Liver (tissue), 9 donors: ENCODE measurements around the gene SLC6A8. TPM values are rescaled to one million over a fixed set of nuclear protein-coding genes. Genes with fewer than 3 reads are reported as not detected.
"Not testable (repeated sequence)": the region's sequence is repeated elsewhere in the genome, so short reads cannot be mapped to it uniquely, and the experiment has no call there.

Experiments used
- DNase-seq: peaks from one replicate; pipeline ENCODE4 v3.0.0-alpha.2; 2017; ENCODE audit warnings: low spot score
- H3K27ac ChIP-seq, 2 donors: one replicate each; pipeline ENCODE4 v1.7.0; 2013; ENCODE audit warnings: inconsistent platforms in 2 of 2, low read length in 2 of 2, control low read depth in 1 of 2, low read depth in 1 of 2, mild to moderate bottlenecking in 1 of 2
- H3K27me3 ChIP-seq, 4 donors: one replicate each; pipeline versions ENCODE4 v1.6.1 to v1.7.0; 2013; ENCODE audit warnings: low read length in 3 of 4, inconsistent platforms in 1 of 4, mild to moderate bottlenecking in 1 of 4, moderate library complexity in 1 of 4; ENCODE audit not compliant: control insufficient read depth in 4 of 4, insufficient read depth in 4 of 4
- H3K36me3 ChIP-seq, 4 donors: one replicate each; pipeline versions ENCODE4 v1.6.1 to v1.7.0; 2013; ENCODE audit warnings: low read length in 3 of 4, mild to moderate bottlenecking in 3 of 4, low read depth in 1 of 4, moderate library complexity in 1 of 4; ENCODE audit not compliant: control insufficient read depth in 4 of 4, insufficient read depth in 3 of 4
- H3K4me1 ChIP-seq, 4 donors: one replicate each; pipeline versions ENCODE4 v1.6.1 to v1.7.0; 2013; ENCODE audit warnings: low read length in 3 of 4, mild to moderate bottlenecking in 3 of 4, moderate library complexity in 1 of 4; ENCODE audit not compliant: control insufficient read depth in 4 of 4, insufficient read depth in 4 of 4
- H3K4me3 ChIP-seq, 3 donors: one replicate each; pipeline versions ENCODE4 v1.6.1 to v1.7.0; 2013; ENCODE audit warnings: low read length in 3 of 3, control low read depth in 1 of 3, low read depth in 1 of 3, mild to moderate bottlenecking in 1 of 3
- H3K9ac ChIP-seq, 2 donors: one replicate each; pipeline ENCODE4 v1.7.0; 2013; ENCODE audit warnings: low read length in 2 of 2, mild to moderate bottlenecking in 2 of 2, moderate library complexity in 2 of 2, control low read depth in 1 of 2, low read depth in 1 of 2
- H3K9me3 ChIP-seq, 4 donors: one replicate each; pipeline versions ENCODE4 v1.6.1 to v1.7.0; 2013; ENCODE audit warnings: low read length in 3 of 4; ENCODE audit not compliant: control insufficient read depth in 4 of 4
- ATF3 ChIP-seq: IDR thresholded peaks from 2 replicates; pipeline ENCODE4 v1.6.1; 2016; ENCODE audit warnings: antibody characterized with exemption
- CTCF ChIP-seq: fragments of 150-350 bp; IDR thresholded peaks from 2 replicates; pipeline ENCODE4 v1.5.1; 2017; ENCODE audit warnings: improper control_type of control experiment, low read depth, low read length; ENCODE audit not compliant: missing input control
- FOXA2 ChIP-seq: IDR thresholded peaks from 2 replicates; pipeline ENCODE4 v1.6.1; 2016; ENCODE audit warnings: antibody characterized with exemption
- HNF4A ChIP-seq, 2 donors: conservative IDR thresholded peaks; 2 replicates each; pipeline ENCODE4 v1.6.1; 2016; ENCODE audit warnings: antibody characterized with exemption in 2 of 2, mild to moderate bottlenecking in 2 of 2
- JUND ChIP-seq, 2 donors: IDR thresholded peaks; 2 replicates each; pipeline ENCODE4 v1.6.1; 2016; ENCODE audit warnings: antibody characterized with exemption in 2 of 2
- NR2F2 ChIP-seq: IDR thresholded peaks from 2 replicates; pipeline ENCODE4 v1.6.1; 2016; ENCODE audit warnings: antibody characterized with exemption
- RAD21 ChIP-seq, 2 donors: IDR thresholded peaks; 2 replicates each; pipeline ENCODE4 v1.6.1; 2016; ENCODE audit warnings: antibody characterized with exemption in 2 of 2, mild to moderate bottlenecking in 2 of 2
- RXRA ChIP-seq, 2 donors: IDR thresholded peaks; 2 replicates each; pipeline ENCODE4 v1.6.1; 2017 to 2018; ENCODE audit warnings: antibody characterized with exemption in 2 of 2, mild to moderate bottlenecking in 1 of 2
- SP1 ChIP-seq: IDR thresholded peaks from 2 replicates; pipeline ENCODE4 v1.6.1; 2018; ENCODE audit warnings: antibody characterized with exemption, mild to moderate bottlenecking
- TAF1 ChIP-seq: conservative IDR thresholded peaks from 2 replicates; pipeline ENCODE4 v1.6.1; 2016; ENCODE audit warnings: antibody characterized with exemption, mild to moderate bottlenecking
- YY1 ChIP-seq: IDR thresholded peaks from 2 replicates; pipeline ENCODE4 v1.6.1; 2016; ENCODE audit warnings: antibody characterized with exemption, mild to moderate bottlenecking
- WGBS: extraction: QIAGEN DNeasy Blood & Tissue Kit; methylation state at CpG from one replicate; pipeline ENCODE4 v1.1.7; 2013; 5-methylcytosine and 5-hydroxymethylcytosine counted together
- polyA plus RNA-seq, 2 donors: library from polyadenylated mRNA; stranded (reverse) in 1 of 2; unstranded in 1 of 2; fragments of 200-250 nt in 1 of 2; fragments of >200 nt in 1 of 2; fragmentation: Nextera tagmentation in 1 of 2; extraction: Ambion mirVana in 1 of 2; gene quantifications; one replicate each; pipeline versions ENCODE4 v1.2.1 to v1.2.3, GENCODE V29; 2013 to 2015
- total RNA-seq, 2 donors: library from RNA; depleted of rRNA; stranded (reverse); fragments of >200 nt; gene quantifications; one replicate each; pipeline ENCODE4 v1.2.3, GENCODE V29; 2014
- TF ChIP-seq, protein P1 (sequence below): IDR thresholded peaks from 2 replicates; pipeline ENCODE4 v1.6.1; 2016; ENCODE audit warnings: antibody characterized with exemption, mild to moderate bottlenecking
- TF ChIP-seq, protein P2 (sequence below): IDR thresholded peaks from 2 replicates; pipeline ENCODE4 v1.6.1; 2016; ENCODE audit warnings: antibody characterized with exemption
- TF ChIP-seq, protein P3 (sequence below): IDR thresholded peaks from 2 replicates; pipeline ENCODE4 v1.6.1; 2016; ENCODE audit warnings: antibody characterized with exemption
- donor health status: healthy.
- donor health status: healthy.
- donor health status: healthy.
- donor health status: healthy.
- donor health status: healthy.

SLC6A8 gene
- total and polyA plus RNA-seq, 4 donors = 0.25 to 44.4 (median 1.4) TPM

GRCh38 chrX:153743468-153744209 is 55.9 kb downstream of the SLC6A8 start:
- not testable (repeated sequence) for H3K4me3 ChIP-seq, H3K36me3 ChIP-seq, H3K27me3 ChIP-seq, DNase-seq, H3K9ac ChIP-seq, H3K9me3 ChIP-seq, H3K4me1 ChIP-seq, H3K27ac ChIP-seq
- WGBS = 75% methylated on average over 33 of the region's 35 CpGs

DNA sequence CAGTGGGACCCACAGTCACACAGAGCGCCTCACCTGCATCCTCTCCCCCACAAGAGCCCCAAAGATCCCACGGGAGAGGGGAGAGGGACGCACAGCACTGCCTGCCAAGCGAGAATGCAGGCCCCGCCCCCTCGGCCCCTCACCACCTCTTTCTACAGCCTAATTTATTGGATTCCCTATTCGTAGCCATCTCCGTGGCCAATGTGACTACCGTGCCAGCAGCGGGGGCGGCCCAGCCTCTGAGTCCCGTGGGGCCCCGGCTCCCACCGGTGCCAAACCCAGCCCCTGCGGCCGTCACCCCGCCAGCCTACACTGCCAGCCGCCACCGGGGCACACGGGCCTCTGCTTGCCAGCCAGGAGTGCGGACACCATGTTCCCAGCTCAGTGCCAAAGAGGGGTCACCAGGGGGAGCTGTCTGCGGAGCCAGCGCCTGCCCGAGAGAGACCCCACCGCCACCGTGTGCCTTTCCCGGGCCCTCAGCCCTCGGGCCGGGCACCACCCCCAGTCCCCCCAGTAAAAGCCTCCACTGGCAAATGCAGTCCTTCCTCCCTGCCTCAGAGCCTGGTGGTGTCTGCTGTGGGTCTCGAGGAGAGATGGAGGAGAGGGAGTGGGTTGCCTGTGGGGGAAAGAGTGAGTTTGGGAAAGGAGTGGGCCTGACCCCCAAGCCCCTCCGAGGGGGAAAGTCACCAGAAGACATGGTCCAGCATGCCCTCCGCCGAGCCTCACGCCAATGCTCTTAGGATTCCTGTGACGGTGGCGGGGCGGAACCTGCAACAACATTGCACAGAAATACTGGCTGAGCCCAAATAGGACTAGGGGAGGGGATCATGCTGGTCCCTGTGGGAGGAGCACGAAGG is 56.7 kb downstream of the SLC6A8 start:
- 22% methylated on average over 38 of the region's 38 CpGs for WGBS
- Histone ChIP-seq H3K27ac (no peak overlapping the region), H3K4me1 (no peaks in the 10 kb centered on the region), H3K4me3 (no peak overlapping the region), H3K9me3 (no peaks in the 10 kb centered on the region), H3K27me3 (no peaks in the 10 kb centered on the region), H3K36me3 (peaks cover 0 to 4% (median 0%) of the 10 kb centered on the region in 4 donors), H3K9ac (no peak overlapping the region)
- no peak for DNase-seq
- TF ChIP-seq, protein P1, sequence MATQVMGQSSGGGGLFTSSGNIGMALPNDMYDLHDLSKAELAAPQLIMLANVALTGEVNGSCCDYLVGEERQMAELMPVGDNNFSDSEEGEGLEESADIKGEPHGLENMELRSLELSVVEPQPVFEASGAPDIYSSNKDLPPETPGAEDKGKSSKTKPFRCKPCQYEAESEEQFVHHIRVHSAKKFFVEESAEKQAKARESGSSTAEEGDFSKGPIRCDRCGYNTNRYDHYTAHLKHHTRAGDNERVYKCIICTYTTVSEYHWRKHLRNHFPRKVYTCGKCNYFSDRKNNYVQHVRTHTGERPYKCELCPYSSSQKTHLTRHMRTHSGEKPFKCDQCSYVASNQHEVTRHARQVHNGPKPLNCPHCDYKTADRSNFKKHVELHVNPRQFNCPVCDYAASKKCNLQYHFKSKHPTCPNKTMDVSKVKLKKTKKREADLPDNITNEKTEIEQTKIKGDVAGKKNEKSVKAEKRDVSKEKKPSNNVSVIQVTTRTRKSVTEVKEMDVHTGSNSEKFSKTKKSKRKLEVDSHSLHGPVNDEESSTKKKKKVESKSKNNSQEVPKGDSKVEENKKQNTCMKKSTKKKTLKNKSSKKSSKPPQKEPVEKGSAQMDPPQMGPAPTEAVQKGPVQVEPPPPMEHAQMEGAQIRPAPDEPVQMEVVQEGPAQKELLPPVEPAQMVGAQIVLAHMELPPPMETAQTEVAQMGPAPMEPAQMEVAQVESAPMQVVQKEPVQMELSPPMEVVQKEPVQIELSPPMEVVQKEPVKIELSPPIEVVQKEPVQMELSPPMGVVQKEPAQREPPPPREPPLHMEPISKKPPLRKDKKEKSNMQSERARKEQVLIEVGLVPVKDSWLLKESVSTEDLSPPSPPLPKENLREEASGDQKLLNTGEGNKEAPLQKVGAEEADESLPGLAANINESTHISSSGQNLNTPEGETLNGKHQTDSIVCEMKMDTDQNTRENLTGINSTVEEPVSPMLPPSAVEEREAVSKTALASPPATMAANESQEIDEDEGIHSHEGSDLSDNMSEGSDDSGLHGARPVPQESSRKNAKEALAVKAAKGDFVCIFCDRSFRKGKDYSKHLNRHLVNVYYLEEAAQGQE = no peak
- TF ChIP-seq ATF3 (no peak), RAD21 (IDR thresholded peaks at IDR 0.05) (no peak), JUND (IDR thresholded peaks at IDR 0.05) (no peak), RXRA (IDR thresholded peaks at IDR 0.05) (no peak), YY1 (no peak), SP1 (no peak), NR2F2 (no peak), FOXA2 (no peak), CTCF (no peak), TAF1 (no peak), HNF4A (conservative IDR thresholded peaks at IDR 0.05) (no peak)
- TF ChIP-seq, protein P2, sequence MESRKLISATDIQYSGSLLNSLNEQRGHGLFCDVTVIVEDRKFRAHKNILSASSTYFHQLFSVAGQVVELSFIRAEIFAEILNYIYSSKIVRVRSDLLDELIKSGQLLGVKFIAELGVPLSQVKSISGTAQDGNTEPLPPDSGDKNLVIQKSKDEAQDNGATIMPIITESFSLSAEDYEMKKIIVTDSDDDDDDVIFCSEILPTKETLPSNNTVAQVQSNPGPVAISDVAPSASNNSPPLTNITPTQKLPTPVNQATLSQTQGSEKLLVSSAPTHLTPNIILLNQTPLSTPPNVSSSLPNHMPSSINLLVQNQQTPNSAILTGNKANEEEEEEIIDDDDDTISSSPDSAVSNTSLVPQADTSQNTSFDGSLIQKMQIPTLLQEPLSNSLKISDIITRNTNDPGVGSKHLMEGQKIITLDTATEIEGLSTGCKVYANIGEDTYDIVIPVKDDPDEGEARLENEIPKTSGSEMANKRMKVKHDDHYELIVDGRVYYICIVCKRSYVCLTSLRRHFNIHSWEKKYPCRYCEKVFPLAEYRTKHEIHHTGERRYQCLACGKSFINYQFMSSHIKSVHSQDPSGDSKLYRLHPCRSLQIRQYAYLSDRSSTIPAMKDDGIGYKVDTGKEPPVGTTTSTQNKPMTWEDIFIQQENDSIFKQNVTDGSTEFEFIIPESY = no peak
- TF ChIP-seq, protein P3, sequence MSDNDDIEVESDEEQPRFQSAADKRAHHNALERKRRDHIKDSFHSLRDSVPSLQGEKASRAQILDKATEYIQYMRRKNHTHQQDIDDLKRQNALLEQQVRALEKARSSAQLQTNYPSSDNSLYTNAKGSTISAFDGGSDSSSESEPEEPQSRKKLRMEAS = no peak

GRCh38 chrX:153745067-153745433 is 57.3 kb downstream of the SLC6A8 start:
- not testable (repeated sequence) for DNase-seq, H3K4me3 ChIP-seq, H3K27me3 ChIP-seq, H3K36me3 ChIP-seq, H3K9ac ChIP-seq, H3K27ac ChIP-seq, H3K4me1 ChIP-seq, H3K9me3 ChIP-seq
- WGBS = 43% methylated on average over 12 of the region's 12 CpGs
